Transverse colon (tissue), 4 donors: ENCODE results near the gene CYP2E1. TPM values are rescaled to one million over a fixed set of nuclear protein-coding genes. Genes with fewer than 3 reads are reported as not detected.

ENCODE experiments used
- DNase-seq: peaks from one replicate; pipeline ENCODE4 v3.0.0-alpha.2; 2019
- H3K27ac ChIP-seq, 4 donors: fragments of 200-600 bp; sonication (generic); 2 replicates each; pipeline ENCODE4 v1.5.1; 2016 to 2018; ENCODE audit warnings: inconsistent platforms in 4 of 4
- H3K27me3 ChIP-seq: fragments of 200-600 bp; sonication (generic); 2 replicates; pipeline ENCODE4 v1.5.1; 2017; ENCODE audit warnings: inconsistent platforms
- H3K36me3 ChIP-seq, 4 donors: fragments of 200-600 bp; sonication (generic); 2 replicates each; pipeline ENCODE4 v1.5.1; 2017 to 2019; ENCODE audit warnings: inconsistent platforms in 4 of 4
- H3K4me1 ChIP-seq, 4 donors: fragments of 200-600 bp; sonication (generic); 2 replicates each; pipeline ENCODE4 v1.5.1; 2017 to 2020; ENCODE audit warnings: inconsistent platforms in 4 of 4
- H3K4me3 ChIP-seq, 4 donors: fragments of 200-600 bp; sonication (generic); 1 replicate in 1 of 4; 2 replicates in 3 of 4; pipeline versions ENCODE4 v1.5.1 to v1.6.1; 2017 to 2019; ENCODE audit warnings: inconsistent platforms in 4 of 4
- H3K9me3 ChIP-seq, 2 donors: fragments of 200-600 bp; sonication (generic); 2 replicates each; pipeline ENCODE4 v1.5.1; 2017 to 2019; ENCODE audit warnings: inconsistent platforms in 2 of 2
- EP300 ChIP-seq: sonication (generic); formaldehyde crosslinking; IDR thresholded peaks from one replicate; pipeline ENCODE4 v1.6.1; 2017; ENCODE audit warnings: antibody characterized with exemption, low read depth
- POLR2A ChIP-seq: fragments of 450-650 bp; IDR thresholded peaks from one replicate; pipeline ENCODE4 v1.6.1; 2016; ENCODE audit warnings: antibody characterized with exemption, mild to moderate bottlenecking, moderate library complexity
- POLR2AphosphoS5 ChIP-seq, 3 donors: sonication (generic); formaldehyde crosslinking; IDR thresholded peaks; one replicate each; pipeline ENCODE4 v1.6.1; 2016; ENCODE audit warnings: antibody characterized with exemption in 3 of 3
- WGBS, 2 donors: methylation state at CpG; one replicate each; pipeline ENCODE4 v1.1.5; 2018; ENCODE audit warnings: low coverage in 1 of 2; 5-methylcytosine and 5-hydroxymethylcytosine counted together
- in situ Hi-C, 4 donors: fragments of 200-750 bp; cut with MboI; loops; one replicate each; pipeline versions ENCODE4 v1.15.0 to v1.15.1; 2017; ENCODE audit warnings: low sequenced_read_pairs in 3 of 4, low pct_ligation_motif_present in 1 of 4, low pct_unique_long_range_greater_than_20kb in 1 of 4
- intact Hi-C: fragments of 100-400 bp; cut with DNase I; formaldehyde crosslinking; loops from one replicate; pipeline ENCODE4 v1.15.1; 2023; ENCODE audit warnings: low total_unique reads
- total RNA-seq, 4 donors: library from RNA; depleted of rRNA; stranded (reverse); fragments of >200 nt; gene quantifications; one replicate each; pipeline ENCODE4 v1.1.0, GENCODE V29; 2016
- TF ChIP-seq, protein P1 (sequence below), 5 experiments: fragments of 200-600 bp in 3 of 5; fragments of 450-650 bp in 2 of 5; sonication (generic) in 3 of 5; IDR thresholded peaks; 1 replicate in 2 of 5; 2 replicates in 3 of 5; pipeline ENCODE4 v1.5.1; 2016 to 2017; ENCODE audit warnings: antibody characterized with exemption in 5 of 5, inconsistent platforms in 3 of 5, mild to moderate bottlenecking in 2 of 5, moderate library complexity in 1 of 5

Gene CYP2E1
- total RNA-seq, 4 donors from 2014 or later: 0.64 to 3.4 (median 0.96) TPM; not detected in 1

DNA sequence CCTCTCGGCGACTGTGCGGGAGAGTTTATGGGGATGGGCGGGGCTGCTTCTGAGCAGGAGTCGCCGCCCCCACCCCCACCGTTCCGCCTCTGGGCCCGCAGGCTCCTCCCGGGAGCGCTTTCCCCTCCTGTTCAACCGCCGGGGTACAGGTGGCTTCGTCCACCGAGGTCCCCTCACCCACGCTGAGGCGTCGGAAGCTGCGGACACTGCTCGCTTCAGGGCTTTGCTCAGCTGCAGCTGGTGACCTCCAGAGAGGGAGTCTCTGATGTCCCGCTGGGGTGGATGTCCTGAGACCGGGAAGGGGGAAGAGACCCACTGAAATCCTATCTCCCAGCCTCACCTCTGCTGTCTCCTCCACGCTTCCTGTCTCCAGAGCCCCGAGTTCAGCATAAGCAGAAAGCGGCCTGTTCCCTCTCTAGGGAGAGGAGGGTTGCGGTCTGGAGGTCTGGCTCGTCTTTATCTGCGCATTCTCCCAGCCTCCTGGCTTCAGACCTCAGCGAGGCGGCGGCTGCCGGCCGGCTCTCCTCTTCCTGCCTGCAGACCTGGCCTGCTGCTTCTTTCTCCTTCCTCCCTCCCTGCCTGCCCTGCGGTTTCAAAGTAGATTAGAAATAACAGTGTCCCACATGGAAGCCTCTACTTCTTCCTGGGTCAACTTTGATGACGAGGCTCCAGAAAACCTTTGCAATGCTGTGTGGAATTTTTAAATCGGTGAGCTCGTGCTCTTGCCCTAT, 1.8 kb downstream of the CYP2E1 start:
- intact Hi-C loops: no loop called here
- Histone ChIP-seq H3K27me3 (peaks cover 47% of the 10 kb centered on the region), H3K27ac (no peak overlapping the region), H3K36me3 (no peaks in the 10 kb centered on the region), H3K4me3 (peak overlapping the region in 2 of 4 donors; percentile 7 to 11), H3K4me1 (peaks cover 0 to 10% (median 9%) of the 10 kb centered on the region in 4 donors), H3K9me3 (peaks cover under 1 to 5% of the 10 kb centered on the region in 2 donors)
- no peak for DNase-seq
- in situ Hi-C loops: no loop called here
- 27% methylated on average over 32 of the region's 37 CpGs; no CpG with 5 or more reads in 1 of the 2 donors for WGBS, 2 donors
- TF ChIP-seq, protein P1, sequence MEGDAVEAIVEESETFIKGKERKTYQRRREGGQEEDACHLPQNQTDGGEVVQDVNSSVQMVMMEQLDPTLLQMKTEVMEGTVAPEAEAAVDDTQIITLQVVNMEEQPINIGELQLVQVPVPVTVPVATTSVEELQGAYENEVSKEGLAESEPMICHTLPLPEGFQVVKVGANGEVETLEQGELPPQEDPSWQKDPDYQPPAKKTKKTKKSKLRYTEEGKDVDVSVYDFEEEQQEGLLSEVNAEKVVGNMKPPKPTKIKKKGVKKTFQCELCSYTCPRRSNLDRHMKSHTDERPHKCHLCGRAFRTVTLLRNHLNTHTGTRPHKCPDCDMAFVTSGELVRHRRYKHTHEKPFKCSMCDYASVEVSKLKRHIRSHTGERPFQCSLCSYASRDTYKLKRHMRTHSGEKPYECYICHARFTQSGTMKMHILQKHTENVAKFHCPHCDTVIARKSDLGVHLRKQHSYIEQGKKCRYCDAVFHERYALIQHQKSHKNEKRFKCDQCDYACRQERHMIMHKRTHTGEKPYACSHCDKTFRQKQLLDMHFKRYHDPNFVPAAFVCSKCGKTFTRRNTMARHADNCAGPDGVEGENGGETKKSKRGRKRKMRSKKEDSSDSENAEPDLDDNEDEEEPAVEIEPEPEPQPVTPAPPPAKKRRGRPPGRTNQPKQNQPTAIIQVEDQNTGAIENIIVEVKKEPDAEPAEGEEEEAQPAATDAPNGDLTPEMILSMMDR (IDR thresholded peaks at IDR 0.05): no peak
- no peak for TF ChIP-seq POLR2A
- TF ChIP-seq EP300: no peak
- no peak for TF ChIP-seq POLR2AphosphoS5 (IDR thresholded peaks at IDR 0.05)

DNA sequence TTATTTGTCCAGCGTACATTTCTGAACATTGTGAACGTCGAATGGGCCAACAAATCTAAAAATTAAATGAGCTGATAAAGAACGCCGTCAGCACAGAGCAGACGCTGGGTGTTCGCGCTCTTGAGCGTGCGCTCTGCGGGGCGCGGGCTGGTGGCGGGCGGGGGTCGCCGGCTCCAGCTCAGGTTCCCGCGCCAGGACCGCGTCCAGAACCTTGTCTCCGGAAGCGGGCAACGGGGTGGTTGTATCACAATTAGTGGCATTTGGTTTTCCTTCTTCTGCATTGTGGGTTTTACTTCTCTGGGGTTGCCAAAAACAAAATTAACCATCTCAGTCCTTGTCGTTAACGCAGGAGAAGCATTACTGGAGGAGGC, 2.4 kb downstream of the CYP2E1 start:
- no peak overlapping the region for H3K27ac ChIP-seq
- WGBS, 2 donors: 56% methylated on average over 26 of the region's 26 CpGs; no CpG with 5 or more reads in 1 of the 2 donors
- H3K9me3 ChIP-seq: no peaks in the 10 kb centered on the region
- intact Hi-C loops (no loop called here), in situ Hi-C loops (no loop called here)
- no peak overlapping the region for H3K4me3 ChIP-seq
- no peak for DNase-seq
- no peaks in the 10 kb centered on the region for H3K36me3 ChIP-seq
- TF ChIP-seq, protein P1 (IDR thresholded peaks at IDR 0.05): no peak
- no peak for TF ChIP-seq POLR2A
- no peak for TF ChIP-seq EP300
- TF ChIP-seq POLR2AphosphoS5 (IDR thresholded peaks at IDR 0.05): no peak
- H3K27me3 ChIP-seq: peaks cover 47% of the 10 kb centered on the region
- H3K4me1 ChIP-seq: peaks cover 0 to 10% (median 9%) of the 10 kb centered on the region in 4 donors

DNA sequence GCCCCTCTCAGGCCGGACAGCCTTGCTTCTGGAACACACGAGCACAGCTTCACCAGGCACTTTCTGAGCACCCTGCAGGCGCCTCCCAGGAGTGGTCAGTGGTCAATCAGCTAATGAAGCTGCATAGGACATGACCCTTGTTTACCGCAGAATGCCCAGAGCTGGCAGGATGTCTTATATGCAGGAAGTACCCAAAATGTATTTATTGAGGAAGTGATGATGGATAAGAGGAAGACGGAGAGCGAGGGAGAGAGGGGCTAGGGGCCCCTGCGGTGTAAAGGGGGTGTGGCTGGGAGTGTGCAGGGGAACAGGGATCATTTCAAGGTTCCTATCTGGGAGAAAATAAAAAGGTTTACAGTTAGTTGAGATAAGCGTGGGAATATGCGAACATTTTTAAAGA, 3.3 kb downstream of the CYP2E1 start:
- 36 to 43% methylated on average over 5 to 9 of the region's 9 CpGs for WGBS, 2 donors
- Histone ChIP-seq H3K4me3 (no peak overlapping the region), H3K9me3 (no peaks in the 10 kb centered on the region), H3K36me3 (no peaks in the 10 kb centered on the region), H3K27ac (no peak overlapping the region), H3K4me1 (peaks cover 0 to 10% (median 9%) of the 10 kb centered on the region in 4 donors), H3K27me3 (peaks cover 46% of the 10 kb centered on the region)
- intact Hi-C loops (no loop called here), in situ Hi-C loops (no loop called here)
- no peak for DNase-seq
- TF ChIP-seq POLR2AphosphoS5 (IDR thresholded peaks at IDR 0.05) (no peak), EP300 (no peak), POLR2A (no peak)
- TF ChIP-seq, protein P1 (IDR thresholded peaks at IDR 0.05): no peak

DNA sequence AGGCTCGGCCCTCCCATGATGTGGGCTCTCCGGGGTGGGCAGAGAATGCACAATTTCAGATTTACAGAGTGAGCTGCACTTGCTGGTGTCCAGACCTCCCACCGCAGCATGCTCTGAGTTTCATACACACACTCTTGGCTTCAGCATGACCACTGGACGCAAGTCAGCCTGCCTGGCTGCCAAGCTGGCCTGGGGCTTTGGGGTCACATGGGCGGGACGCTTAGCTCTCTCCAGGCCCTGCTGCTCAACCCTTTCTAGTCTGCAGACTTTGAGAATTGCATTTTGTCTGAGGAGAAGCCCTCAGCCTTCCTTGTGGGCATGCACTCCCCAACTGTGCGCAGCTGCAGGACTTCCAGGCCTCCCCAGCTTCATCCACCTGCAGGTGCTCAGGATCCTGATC, 5.7 kb downstream of the CYP2E1 start:
- in situ Hi-C loops: no loop called here
- TF ChIP-seq POLR2AphosphoS5 (IDR thresholded peaks at IDR 0.05): no peak
- TF ChIP-seq EP300: no peak
- TF ChIP-seq POLR2A: no peak
- TF ChIP-seq, protein P1 (IDR thresholded peaks at IDR 0.05): no peak
- H3K9me3 ChIP-seq: no peaks in the 10 kb centered on the region
- 80 to 100% methylated on average over 1 to 7 of the region's 7 CpGs for WGBS, 2 donors
- H3K27me3 ChIP-seq: peaks cover 27% of the 10 kb centered on the region
- H3K27ac ChIP-seq: no peak overlapping the region
- no peak for DNase-seq
- H3K4me1 ChIP-seq: peaks cover 0 to 10% (median 9%) of the 10 kb centered on the region in 4 donors
- H3K36me3 ChIP-seq: no peaks in the 10 kb centered on the region
- no peak overlapping the region for H3K4me3 ChIP-seq
- intact Hi-C loops: no loop called here
